ENCODE measurements around the gene DNER. TPM values are rescaled to one million over a fixed set of nuclear protein-coding genes. Genes with fewer than 3 reads are reported as not detected.
"Not testable (repeated sequence)": the region's sequence is repeated elsewhere in the genome, so short reads cannot be mapped to it uniquely, and the experiment has no call there.

DNER gene
- polyA plus RNA-seq, 1 of the 3 experiments (the other 2 are of a cell fraction): 1.4 TPM

GRCh38 chr2:229728370-229728769 lies 14.0 kb upstream of the DNER start (continued):
- no peak for TF ChIP-seq MXI1 (IDR thresholded peaks at IDR 0.05; ENCODE audit: low read depth, low read length)
- no peak for TF ChIP-seq SMC3 (IDR thresholded peaks at IDR 0.05; ENCODE audit: low read depth, low read length)
- no peak for TF ChIP-seq CTCF (IDR thresholded peaks at IDR 0.05)

- Histone ChIP-seq H4K20me1 (ENCODE audit: insufficient read depth) (no peaks in the 10 kb centered on the region), H3K9ac (no peak overlapping the region), H3K79me2 (ENCODE audit: insufficient read depth) (no peaks in the 10 kb centered on the region), H3K4me1 (ENCODE audit: control insufficient read depth in 1 of 2, insufficient read depth in 2 of 2, low read depth in 1 of 2, low read length in 1 of 2) (peaks cover 0 to 4% of the 10 kb centered on the region in 2 experiments; a peak in 1 of 4 replicates), H3K4me2 (no peak overlapping the region), H3K27me3 (ENCODE audit: insufficient read depth) (no peaks in the 10 kb centered on the region), H2AFZ (ENCODE audit: low read depth) (no peak overlapping the region), H3K36me3 (replicated peaks in 1 of 2; ENCODE audit: control insufficient read depth in 1 of 2, insufficient read depth in 2 of 2, low read length in 1 of 2) (no peaks in the 10 kb centered on the region), H3K9me2 (no peaks in the 10 kb centered on the region), H3F3A (replicated peaks; ENCODE audit: insufficient read depth) (no peaks in the 10 kb centered on the region), H3K4me3 (ENCODE audit: low read depth in 2 of 2, low read length in 1 of 2) (no peak overlapping the region), H3K9me3 (no peaks in the 10 kb centered on the region), H3K27ac (ENCODE audit: low read depth in 2 of 2, low read length in 1 of 2) (no peak overlapping the region)
- no peak for DNase-seq
- 33% methylated on average over 1 of the region's 2 CpGs for WGBS (ENCODE audit: low lambda C conversion rate)
- TF ChIP-seq REST (IDR thresholded peaks at IDR 0.05; ENCODE audit: low read depth, low read length) (no peak), RCOR1 (IDR thresholded peaks at IDR 0.05; ENCODE audit: low read length) (no peak)
- ChIA-PET POLR2A (no interaction called here), CTCF (interaction anchor here (2.0 to 2.1 kb wide), 2 partner anchors 11 to 140 kb away, joined by 6 to 12 read pairs; no protein-coding TSS in a partner anchor)
Observed at GRCh38 chr2:229726643-229727042, 12.3 kb upstream of the DNER start.

- WGBS (ENCODE audit: low lambda C conversion rate): 34% methylated on average over 7 of the region's 7 CpGs
- Histone ChIP-seq H3K9ac (no peak overlapping the region), H3K4me3 (ENCODE audit: low read depth in 2 of 2, low read length in 1 of 2) (no peak overlapping the region), H3K9me3 (no peaks in the 10 kb centered on the region), H2AFZ (ENCODE audit: low read depth) (no peak overlapping the region), H3K4me2 (no peak overlapping the region), H4K20me1 (ENCODE audit: insufficient read depth) (no peaks in the 10 kb centered on the region), H3F3A (replicated peaks; ENCODE audit: insufficient read depth) (no peaks in the 10 kb centered on the region), H3K36me3 (replicated peaks in 1 of 2; ENCODE audit: control insufficient read depth in 1 of 2, insufficient read depth in 2 of 2, low read length in 1 of 2) (no peaks in the 10 kb centered on the region), H3K79me2 (ENCODE audit: insufficient read depth) (no peaks in the 10 kb centered on the region), H3K27ac (ENCODE audit: low read depth in 2 of 2, low read length in 1 of 2) (no peak overlapping the region), H3K4me1 (ENCODE audit: control insufficient read depth in 1 of 2, insufficient read depth in 2 of 2, low read depth in 1 of 2, low read length in 1 of 2) (peaks cover 0 to 2% of the 10 kb centered on the region in 2 experiments; a peak in 1 of 4 replicates), H3K9me2 (no peaks in the 10 kb centered on the region), H3K27me3 (ENCODE audit: insufficient read depth) (no peaks in the 10 kb centered on the region)
- ChIA-PET POLR2A (no interaction called here), CTCF (interaction anchor here (0.9 to 2.1 kb wide), 4 partner anchors 9 to 139 kb away, joined by 3 to 12 read pairs (median 6); no protein-coding TSS in a partner anchor)
- TF ChIP-seq MEF2A (IDR thresholded peaks at IDR 0.05; ENCODE audit: borderline replicate concordance, low read depth) (no peak), USF1 (IDR thresholded peaks at IDR 0.05; ENCODE audit: borderline replicate concordance, low read depth) (peak; percentile 57; the same call in 1 of the 2 replicates)
- no peak for DNase-seq
Observed at GRCh38 chr2:229725716-229726574, 11.6 kb upstream of the DNER start.

GRCh38 chr2:229723192-229723591 lies 8.8 kb upstream of the DNER start:
- DNase-seq; H3K9me3 ChIP-seq; H2AFZ ChIP-seq (ENCODE audit: low read depth); H3K9me2 ChIP-seq; H4K20me1 ChIP-seq (ENCODE audit: insufficient read depth); H3K27me3 ChIP-seq (ENCODE audit: insufficient read depth); H3F3A ChIP-seq (replicated peaks; ENCODE audit: insufficient read depth); H3K79me2 ChIP-seq (ENCODE audit: insufficient read depth); POLR2A ChIA-PET; H3K4me1 ChIP-seq (ENCODE audit: control insufficient read depth in 1 of 2, insufficient read depth in 2 of 2, low read depth in 1 of 2, low read length in 1 of 2); H3K9ac ChIP-seq; H3K27ac ChIP-seq (ENCODE audit: low read depth in 2 of 2, low read length in 1 of 2); H3K4me3 ChIP-seq (ENCODE audit: low read depth in 2 of 2, low read length in 1 of 2); H3K4me2 ChIP-seq; H3K36me3 ChIP-seq (replicated peaks in 1 of 2; ENCODE audit: control insufficient read depth in 1 of 2, insufficient read depth in 2 of 2, low read length in 1 of 2): not testable (repeated sequence)
- WGBS (ENCODE audit: low lambda C conversion rate): 67% methylated on average over 3 of the region's 3 CpGs
- CTCF ChIA-PET: interaction anchor here (1.5 kb wide), 1 partner anchor 8 kb away, joined by 4 read pairs; no protein-coding TSS in a partner anchor
